Endometrium (tissue), 2 donors: ENCODE results near the gene GYPC.
"Not testable (repeated sequence)": the region's sequence is repeated elsewhere in the genome, so short reads cannot be mapped to it uniquely, and the experiment has no call there.

Experiments
- FAIRE-seq: peaks from 2 replicates; lab custom pipeline; 2012; peaks lifted over from hg19 to GRCh38; lab: Jason Lieb, UNC
- donor health status: control.
- donor health status: control.

Gene GYPC

DNA sequence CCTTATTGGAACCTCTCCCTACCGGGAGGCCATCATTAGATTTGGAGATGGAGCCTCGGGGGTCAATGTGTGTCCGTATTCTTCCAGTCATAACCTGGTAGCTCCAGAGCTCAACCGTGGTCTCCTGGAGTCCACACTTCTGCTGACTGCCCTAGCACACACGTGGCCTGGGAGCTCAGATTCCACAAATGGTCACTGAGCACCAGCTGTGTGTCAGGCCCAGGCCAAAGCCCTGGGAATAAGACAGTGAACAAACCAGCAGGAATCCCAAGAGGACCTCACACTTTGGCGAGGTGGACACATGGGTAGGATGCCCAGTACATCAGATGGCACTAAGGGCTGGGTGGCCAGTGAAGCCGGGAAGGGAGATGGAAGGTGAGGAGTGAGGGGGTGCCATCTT lies 15.5 kb downstream of the GYPC start:
- no peak for FAIRE-seq

GRCh38 chr2:126672980-126673605 lies 17.1 kb downstream of the GYPC start:
- no peak for FAIRE-seq

- FAIRE-seq: no peak
Observed at GRCh38 chr2:126674075-126674744, 18.3 kb downstream of the GYPC start.

GRCh38 chr2:126675637-126676036 lies 19.7 kb downstream of the GYPC start:
- no peak for FAIRE-seq

DNA sequence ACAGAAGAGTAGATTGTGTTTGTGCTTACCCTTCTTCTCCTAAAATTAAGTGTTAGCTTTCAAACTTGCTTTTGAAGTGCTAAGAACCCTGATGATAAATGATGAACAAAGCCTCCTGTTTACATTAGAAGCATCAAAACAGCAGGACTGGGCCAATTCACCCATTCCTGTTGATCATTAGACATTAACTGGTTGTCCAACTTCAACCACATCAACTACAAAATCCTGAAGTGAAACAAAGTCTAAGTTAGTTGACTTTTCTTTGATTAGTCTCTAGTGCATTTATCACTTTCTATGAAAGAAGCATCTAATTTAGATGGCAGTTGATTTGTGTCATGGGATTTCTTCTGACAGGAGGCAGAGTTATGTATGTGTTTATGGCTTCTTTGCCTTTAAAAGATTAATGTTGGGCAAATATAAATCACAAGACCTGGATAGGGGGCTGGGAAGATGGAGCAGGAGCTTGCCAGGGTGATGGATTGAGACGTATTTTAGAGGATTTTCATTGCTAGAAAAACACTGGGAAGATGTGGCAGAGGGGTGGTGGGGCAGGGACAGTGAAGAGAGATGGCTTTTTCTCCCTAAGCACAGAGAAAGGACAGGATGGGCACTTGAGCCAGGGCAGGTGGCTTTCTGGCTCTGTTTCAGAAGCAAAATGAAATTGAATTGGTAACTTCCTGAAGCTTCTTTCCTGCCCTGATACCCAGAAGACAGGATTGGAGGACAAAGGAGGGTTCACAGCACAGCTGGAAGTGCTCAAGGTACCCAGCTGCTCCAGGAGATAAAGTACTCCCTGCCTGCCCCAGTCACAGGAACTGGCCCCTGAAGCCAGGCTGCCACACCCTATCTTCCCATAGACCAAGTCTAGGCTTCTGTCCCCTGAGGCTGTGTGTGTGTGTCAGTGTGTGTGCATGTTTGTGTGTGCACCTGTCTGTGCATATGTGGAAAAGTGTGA lies 20.5 kb downstream of the GYPC start:
- FAIRE-seq: no peak

GRCh38 chr2:126677176-126677538 lies 21.2 kb downstream of the GYPC start:
- no peak for FAIRE-seq

- no peak for FAIRE-seq
Observed at GRCh38 chr2:126678269-126679065, 22.5 kb downstream of the GYPC start.

GRCh38 chr2:126679094-126679713 lies 23.2 kb downstream of the GYPC start:
- FAIRE-seq: no peak

- FAIRE-seq: no peak
Observed at GRCh38 chr2:126681505-126681904, 25.5 kb downstream of the GYPC start.

DNA sequence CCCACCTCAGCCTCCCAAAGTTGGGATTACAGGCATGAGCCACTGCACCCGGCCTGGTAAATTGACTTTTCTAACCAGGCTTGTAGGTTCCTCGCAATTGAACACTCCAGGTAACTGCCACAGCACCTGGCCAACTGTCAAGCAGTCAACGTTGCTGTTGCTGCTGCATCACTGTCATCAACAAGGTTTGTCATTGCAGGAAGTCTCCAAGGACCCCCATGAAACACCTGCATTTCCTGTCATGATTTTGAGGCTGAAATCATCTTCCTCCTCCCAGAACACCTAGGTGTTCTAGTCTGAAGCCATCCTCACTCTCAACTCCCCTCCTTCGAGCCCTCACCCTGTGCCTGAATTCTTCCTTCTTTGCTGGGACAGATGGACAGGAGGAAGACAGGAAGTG lies 29.7 kb downstream of the GYPC start:
- no peak for FAIRE-seq

- FAIRE-seq: no peak
Observed at GRCh38 chr2:126686286-126686685, 30.3 kb downstream of the GYPC start.

DNA sequence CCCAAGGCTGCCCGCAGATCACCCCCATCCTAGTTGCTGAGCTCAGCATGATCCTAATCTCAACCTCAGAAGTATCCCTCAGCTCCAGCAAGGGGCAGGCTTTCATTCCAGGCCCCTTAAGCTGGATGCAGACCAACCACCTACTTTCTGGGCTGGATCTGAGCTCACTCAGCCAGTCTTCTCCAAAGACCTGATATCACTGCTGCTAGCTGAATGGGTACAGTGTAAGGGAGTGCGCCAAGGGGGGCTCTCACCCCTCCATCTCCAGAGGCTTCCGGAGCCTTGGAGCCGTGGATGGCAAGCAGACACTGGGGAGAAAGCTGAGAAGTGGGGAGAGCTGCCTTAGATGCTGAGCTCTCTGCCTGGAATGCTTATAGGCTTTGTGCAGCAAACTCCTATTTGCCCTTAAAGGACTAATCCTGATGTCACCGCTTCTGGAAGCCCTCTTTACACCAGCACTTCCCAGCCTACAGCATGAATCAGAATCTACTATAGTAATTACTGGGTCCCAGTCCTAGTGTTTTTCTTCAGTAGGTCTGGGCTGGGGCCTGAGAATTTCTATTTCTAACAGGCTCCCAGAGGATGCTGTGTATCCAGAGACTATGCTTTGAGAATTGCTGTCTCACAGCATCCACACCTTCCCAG lies 31.0 kb downstream of the GYPC start:
- no peak for FAIRE-seq

DNA sequence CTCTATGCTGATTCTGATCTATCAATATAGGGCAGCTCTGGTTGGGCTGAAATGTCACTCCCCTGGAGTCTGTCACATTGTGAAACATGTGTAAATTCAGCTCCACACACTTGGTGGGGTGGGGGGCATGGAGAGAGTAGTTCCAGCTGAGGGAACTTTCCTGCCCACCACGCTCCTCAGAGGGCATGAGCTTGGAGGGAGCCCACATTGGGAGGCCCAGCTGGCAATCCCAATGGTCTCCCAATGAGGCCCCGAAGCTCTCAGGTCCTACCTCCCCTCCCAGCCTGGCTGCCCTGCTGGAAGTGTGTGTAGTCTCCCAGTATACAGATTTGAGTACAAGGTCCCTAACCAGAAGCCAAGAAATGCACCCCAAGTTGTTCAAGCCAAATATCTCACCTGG lies 31.5 kb downstream of the GYPC start:
- no peak for FAIRE-seq

- FAIRE-seq: not testable (repeated sequence)
Observed at GRCh38 chr2:126688594-126688993, 32.6 kb downstream of the GYPC start.

- not testable (repeated sequence) for FAIRE-seq
Observed at GRCh38 chr2:126692241-126692640, 36.3 kb downstream of the GYPC start.

DNA sequence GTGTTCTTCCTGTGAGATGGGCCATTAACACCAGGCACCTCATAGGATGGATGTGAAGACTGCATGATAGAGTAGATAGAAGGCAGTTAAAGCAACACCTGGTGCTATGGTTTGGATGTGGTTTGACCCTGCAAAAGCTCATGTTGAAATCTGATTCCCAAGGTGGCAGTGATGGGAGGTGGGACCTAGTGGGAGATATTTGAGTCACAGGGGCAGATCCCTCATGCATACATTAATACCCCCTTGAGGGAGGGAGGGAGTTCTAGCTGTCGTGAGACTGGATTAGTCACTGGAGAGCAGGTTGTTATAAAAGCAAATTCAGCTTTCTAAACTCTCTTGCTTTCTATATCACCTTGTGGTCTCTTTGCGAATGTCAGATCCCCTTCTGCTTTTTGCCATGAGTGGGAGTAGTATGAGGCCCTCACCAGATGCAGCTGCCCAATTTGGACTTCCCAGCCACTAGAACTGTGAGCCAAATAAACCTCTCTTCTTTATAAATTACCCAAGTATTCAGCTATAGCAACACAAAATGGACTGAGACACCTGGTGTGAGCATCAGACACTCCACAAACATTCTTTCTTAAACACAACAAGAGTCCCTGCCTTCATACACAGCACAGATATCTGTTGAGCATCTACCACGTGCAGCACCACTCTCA lies 37.1 kb downstream of the GYPC start:
- FAIRE-seq: not testable (repeated sequence)

DNA sequence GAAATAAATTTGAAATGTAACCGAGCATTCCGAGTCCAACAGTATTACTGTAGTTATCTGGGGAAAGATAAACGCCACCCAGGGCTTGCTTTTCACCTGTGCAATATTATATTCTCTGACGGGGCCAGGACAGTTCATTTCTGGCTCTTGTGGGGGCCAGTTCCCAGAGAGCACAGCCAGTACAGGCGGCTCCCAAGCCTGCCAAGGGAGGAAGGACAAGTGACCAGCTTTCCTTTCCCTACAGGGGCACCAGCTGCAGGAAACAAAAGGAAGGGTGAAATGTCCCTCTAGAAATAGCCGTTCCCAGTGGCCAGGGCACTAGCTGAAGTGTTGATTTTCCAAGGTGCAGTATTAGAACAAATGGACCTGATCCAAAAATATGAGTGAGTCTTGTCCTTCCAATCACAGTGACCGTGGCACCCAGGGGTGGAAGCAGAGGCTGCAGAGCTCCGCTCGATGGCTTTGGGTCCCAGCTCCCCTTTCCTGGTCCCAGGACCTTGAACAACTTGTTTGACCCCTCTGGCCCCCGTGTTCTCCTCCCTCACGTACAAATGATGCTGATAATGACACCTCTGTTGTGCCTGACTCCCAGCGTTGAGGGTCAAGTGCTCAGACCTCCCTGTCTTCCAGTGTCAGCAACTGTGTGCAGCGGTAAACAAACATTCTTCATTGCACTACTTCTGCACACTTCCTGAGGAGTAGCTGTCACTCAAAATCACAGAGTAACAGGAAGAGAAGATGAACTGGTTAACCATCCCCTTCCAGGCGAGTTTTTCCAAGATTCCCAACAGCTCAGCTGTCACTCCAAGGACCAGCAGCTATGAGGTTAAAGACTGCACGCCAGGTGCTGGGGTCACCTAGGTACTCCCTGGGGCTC lies 40.9 kb downstream of the GYPC start:
- no peak for FAIRE-seq

DNA sequence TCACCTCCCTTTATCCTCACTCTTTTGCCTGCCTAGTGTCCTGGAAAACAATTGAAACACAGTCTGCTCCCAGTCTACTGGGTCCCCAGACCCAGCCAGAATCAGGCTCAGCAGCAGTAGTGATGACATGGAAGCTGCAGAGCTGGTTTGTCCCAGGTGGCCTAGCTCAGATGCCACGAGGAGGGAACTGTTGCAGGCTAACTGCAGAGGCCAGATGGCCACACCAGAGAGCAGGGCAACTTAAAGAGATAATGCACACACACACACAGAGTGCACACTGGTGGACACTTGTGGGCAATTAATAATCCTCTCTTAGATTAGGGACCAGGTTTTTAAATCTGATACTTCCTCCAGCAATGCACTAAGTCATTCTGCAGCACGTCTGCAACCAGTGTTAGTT lies 42.4 kb downstream of the GYPC start:
- FAIRE-seq: no peak

GRCh38 chr2:126699018-126699417 lies 43.1 kb downstream of the GYPC start:
- no peak for FAIRE-seq
